ENCODE data around the gene ACADSB.
A peak's percentile ranks its signal among the peaks of the same experiment; 100 is the strongest.

The ACADSB gene

GRCh38 chr10:123008355-123009104 is at the start of gene ACADSB, which contains the start of gene IKZF5:
TSS of gene ACADSB (plus strand) at chr10:123009006. CDS start at chr10:123009030, 24 bp downstream.
TSS of gene IKZF5 (minus strand) at chr10:123008795. CDS start at chr10:122998625, 10,170 bp downstream.
- Histone ChIP-seq H3K79me2 (ENCODE audit: low read length) (peaks cover 51% of the 10 kb centered on the region), H3K27me3 (replicated peaks; ENCODE audit: insufficient read depth, low read length) (no peaks in the 10 kb centered on the region), H3K4me3 (ENCODE audit: low read length) (peak within 1 kb of the TSS; percentile 86), H3K27ac (ENCODE audit: low read length) (peak within 1 kb of the TSS; percentile 67; the same call in 1 of the 2 replicates), H3K9me2 (replicated peaks; ENCODE audit: insufficient read depth, low read length) (no peaks in the 10 kb centered on the region), H3K4me2 (ENCODE audit: low read depth, low read length) (peak within 1 kb of the TSS; percentile 99), H3F3A (ENCODE audit: insufficient read depth, low read length) (no peaks in the 10 kb centered on the region), H3K4me1 (ENCODE audit: low read length) (peaks cover 10% of the 10 kb centered on the region; the same call in 1 of the 2 replicates), H3K36me3 (replicated peaks; ENCODE audit: insufficient read depth, low read length) (no peaks in the 10 kb centered on the region), H3K9ac (ENCODE audit: low read length) (peak within 1 kb of the TSS; percentile 93), H3K9me3 (replicated peaks; ENCODE audit: insufficient read depth, low read length) (no peaks in the 10 kb centered on the region), H4K20me1 (ENCODE audit: insufficient read depth, low read length) (peaks cover 4% of the 10 kb centered on the region; the same call in 1 of the 2 replicates), H2AFZ (ENCODE audit: low read length) (peak within 1 kb of the TSS; percentile 96)
- TF ChIP-seq CTCF (IDR thresholded peaks at IDR 0.05; ENCODE audit: low read length), result no peak
- no peak for TF ChIP-seq EZH2phosphoT487 (IDR thresholded peaks at IDR 0.05; ENCODE audit: low read length)
- TF ChIP-seq EZH2 (optimal IDR thresholded peaks at IDR 0.05; ENCODE audit: low read depth, low read length), result no peak
- DNase-seq, result peak; percentile 97

- no peaks in the 10 kb centered on the region for H3K79me2 ChIP-seq (ENCODE audit: low read length)
- no peaks in the 10 kb centered on the region for H3K36me3 ChIP-seq (replicated peaks; ENCODE audit: insufficient read depth, low read length)
- no peaks in the 10 kb centered on the region for H3K9me2 ChIP-seq (replicated peaks; ENCODE audit: insufficient read depth, low read length)
- H3K27me3 ChIP-seq (replicated peaks; ENCODE audit: insufficient read depth, low read length), result no peaks in the 10 kb centered on the region
- TF ChIP-seq EZH2phosphoT487 (IDR thresholded peaks at IDR 0.05; ENCODE audit: low read length) (no peak), CTCF (IDR thresholded peaks at IDR 0.05; ENCODE audit: low read length) (no peak), EZH2 (optimal IDR thresholded peaks at IDR 0.05; ENCODE audit: low read depth, low read length) (no peak)
- H3F3A ChIP-seq (ENCODE audit: insufficient read depth, low read length), result no peaks in the 10 kb centered on the region
- no peaks in the 10 kb centered on the region for H3K9me3 ChIP-seq (replicated peaks; ENCODE audit: insufficient read depth, low read length)
- H3K27ac ChIP-seq (ENCODE audit: low read length), result no peak overlapping the region
- no peak overlapping the region for H3K4me3 ChIP-seq (ENCODE audit: low read length)
- H3K4me2 ChIP-seq (ENCODE audit: low read depth, low read length), result no peak overlapping the region
- H4K20me1 ChIP-seq (ENCODE audit: insufficient read depth, low read length), result no peaks in the 10 kb centered on the region
- H3K4me1 ChIP-seq (ENCODE audit: low read length), result no peaks in the 10 kb centered on the region
- H3K9ac ChIP-seq (ENCODE audit: low read length), result no peak overlapping the region
- no peak overlapping the region for H2AFZ ChIP-seq (ENCODE audit: low read length)
- no peak for DNase-seq
Observed at GRCh38 chr10:122962405-122962804, 46.4 kb upstream of the ACADSB start.

GRCh38 chr10:122966879-122967278 is 41.9 kb upstream of the ACADSB start:
- Histone ChIP-seq H3K9me3 (replicated peaks; ENCODE audit: insufficient read depth, low read length) (no peaks in the 10 kb centered on the region), H3K4me2 (ENCODE audit: low read depth, low read length) (no peak overlapping the region), H3F3A (ENCODE audit: insufficient read depth, low read length) (no peaks in the 10 kb centered on the region), H3K4me3 (ENCODE audit: low read length) (no peak overlapping the region), H2AFZ (ENCODE audit: low read length) (no peak overlapping the region), H3K36me3 (replicated peaks; ENCODE audit: insufficient read depth, low read length) (no peaks in the 10 kb centered on the region), H3K4me1 (ENCODE audit: low read length) (no peaks in the 10 kb centered on the region), H4K20me1 (ENCODE audit: insufficient read depth, low read length) (no peaks in the 10 kb centered on the region), H3K27ac (ENCODE audit: low read length) (no peak overlapping the region), H3K27me3 (replicated peaks; ENCODE audit: insufficient read depth, low read length) (no peaks in the 10 kb centered on the region), H3K9me2 (replicated peaks; ENCODE audit: insufficient read depth, low read length) (no peaks in the 10 kb centered on the region), H3K9ac (ENCODE audit: low read length) (no peak overlapping the region), H3K79me2 (ENCODE audit: low read length) (no peaks in the 10 kb centered on the region)
- TF ChIP-seq EZH2 (optimal IDR thresholded peaks at IDR 0.05; ENCODE audit: low read depth, low read length) (no peak), CTCF (IDR thresholded peaks at IDR 0.05; ENCODE audit: low read length) (no peak), EZH2phosphoT487 (IDR thresholded peaks at IDR 0.05; ENCODE audit: low read length) (no peak)
- DNase-seq, result no peak
